OCI-LY3 (cell line): ENCODE measurements around the gene TMED1.

ENCODE experiments used
- EZH2phosphoT487 ChIP-seq: fragments of 200-600 bp; shearing (Covaris generic); IDR thresholded peaks from 2 replicates; pipeline ENCODE4 v1.6.1; 2018; ENCODE audit warnings: antibody characterized with exemption, mixed run types, low read depth
- TF ChIP-seq, protein P1 (sequence below): fragments of 200-600, 300-600 bp; sonication (generic); IDR thresholded peaks from 2 replicates; pipeline ENCODE4 v1.5.1; 2014; ENCODE audit warnings: antibody characterized with exemption, low read length, low read depth

- TF ChIP-seq, protein P1, sequence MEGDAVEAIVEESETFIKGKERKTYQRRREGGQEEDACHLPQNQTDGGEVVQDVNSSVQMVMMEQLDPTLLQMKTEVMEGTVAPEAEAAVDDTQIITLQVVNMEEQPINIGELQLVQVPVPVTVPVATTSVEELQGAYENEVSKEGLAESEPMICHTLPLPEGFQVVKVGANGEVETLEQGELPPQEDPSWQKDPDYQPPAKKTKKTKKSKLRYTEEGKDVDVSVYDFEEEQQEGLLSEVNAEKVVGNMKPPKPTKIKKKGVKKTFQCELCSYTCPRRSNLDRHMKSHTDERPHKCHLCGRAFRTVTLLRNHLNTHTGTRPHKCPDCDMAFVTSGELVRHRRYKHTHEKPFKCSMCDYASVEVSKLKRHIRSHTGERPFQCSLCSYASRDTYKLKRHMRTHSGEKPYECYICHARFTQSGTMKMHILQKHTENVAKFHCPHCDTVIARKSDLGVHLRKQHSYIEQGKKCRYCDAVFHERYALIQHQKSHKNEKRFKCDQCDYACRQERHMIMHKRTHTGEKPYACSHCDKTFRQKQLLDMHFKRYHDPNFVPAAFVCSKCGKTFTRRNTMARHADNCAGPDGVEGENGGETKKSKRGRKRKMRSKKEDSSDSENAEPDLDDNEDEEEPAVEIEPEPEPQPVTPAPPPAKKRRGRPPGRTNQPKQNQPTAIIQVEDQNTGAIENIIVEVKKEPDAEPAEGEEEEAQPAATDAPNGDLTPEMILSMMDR: no peak
- TF ChIP-seq EZH2phosphoT487: no peak
Measured at GRCh38 chr19:10816691-10817090, 19.3 kb downstream of the TMED1 start.
